ENCODE data around the gene AGK.
"Not testable (repeated sequence)": the region's sequence is repeated elsewhere in the genome, so short reads cannot be mapped to it uniquely, and the experiment has no call there.

AGK gene

DNA sequence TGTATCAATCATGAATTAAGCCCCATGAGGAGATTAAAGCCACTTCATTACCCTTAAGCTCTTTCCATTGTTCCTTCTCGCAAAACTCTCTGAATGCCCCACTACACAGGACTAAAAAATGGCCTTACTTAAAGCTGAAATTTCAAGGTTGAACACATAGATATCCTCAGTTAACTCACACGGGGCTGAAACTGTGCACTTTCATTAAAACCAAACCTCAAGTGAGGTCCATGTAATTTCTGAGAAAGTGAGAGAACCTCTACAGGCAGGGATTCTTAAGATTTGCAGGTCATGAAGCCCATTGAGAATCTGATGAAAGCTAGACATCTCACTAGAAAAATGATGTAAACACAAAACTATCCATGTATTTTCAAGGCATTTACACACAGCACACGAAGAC lies 134.9 kb downstream of the AGK start:
- no peak for DNase-seq

DNA sequence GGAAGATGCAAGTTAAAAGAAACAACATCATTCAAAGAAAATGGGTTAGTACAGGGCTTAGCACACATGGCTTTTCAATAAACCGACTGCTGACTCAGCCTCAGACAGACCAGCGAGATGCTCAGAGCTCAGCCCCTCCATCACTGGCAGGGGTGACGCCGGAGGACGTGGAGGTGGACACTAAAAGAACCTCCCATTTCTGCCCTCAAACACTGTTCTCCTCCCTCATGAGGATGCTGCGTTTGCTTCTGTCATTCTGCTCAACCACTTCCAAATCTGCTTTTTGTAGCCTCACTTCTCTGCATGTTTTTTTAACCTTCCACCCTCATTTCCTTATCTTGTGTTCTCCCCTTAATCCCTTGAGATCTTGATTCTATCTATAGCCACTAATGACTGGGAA lies 135.5 kb downstream of the AGK start:
- DNase-seq, result no peak

DNA sequence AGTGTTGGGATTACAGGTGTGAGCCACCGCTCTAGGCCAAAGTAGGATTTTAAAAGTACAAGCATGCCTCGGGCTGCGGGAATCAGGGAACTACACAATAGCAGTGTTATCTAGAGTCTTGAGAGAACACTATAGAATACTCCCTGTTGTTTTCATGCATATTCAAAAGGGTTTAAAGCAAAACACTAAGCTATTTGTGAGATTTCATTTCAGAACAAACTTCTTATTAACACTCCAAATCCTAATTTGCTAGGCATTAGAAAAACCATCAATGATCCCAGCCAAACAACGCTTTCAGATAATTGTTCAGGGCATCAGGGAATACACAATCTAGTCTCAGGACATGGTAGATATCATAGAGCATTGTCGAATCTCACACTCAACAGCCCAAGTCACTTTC lies 136.8 kb downstream of the AGK start:
- DNase-seq, result no peak

DNA sequence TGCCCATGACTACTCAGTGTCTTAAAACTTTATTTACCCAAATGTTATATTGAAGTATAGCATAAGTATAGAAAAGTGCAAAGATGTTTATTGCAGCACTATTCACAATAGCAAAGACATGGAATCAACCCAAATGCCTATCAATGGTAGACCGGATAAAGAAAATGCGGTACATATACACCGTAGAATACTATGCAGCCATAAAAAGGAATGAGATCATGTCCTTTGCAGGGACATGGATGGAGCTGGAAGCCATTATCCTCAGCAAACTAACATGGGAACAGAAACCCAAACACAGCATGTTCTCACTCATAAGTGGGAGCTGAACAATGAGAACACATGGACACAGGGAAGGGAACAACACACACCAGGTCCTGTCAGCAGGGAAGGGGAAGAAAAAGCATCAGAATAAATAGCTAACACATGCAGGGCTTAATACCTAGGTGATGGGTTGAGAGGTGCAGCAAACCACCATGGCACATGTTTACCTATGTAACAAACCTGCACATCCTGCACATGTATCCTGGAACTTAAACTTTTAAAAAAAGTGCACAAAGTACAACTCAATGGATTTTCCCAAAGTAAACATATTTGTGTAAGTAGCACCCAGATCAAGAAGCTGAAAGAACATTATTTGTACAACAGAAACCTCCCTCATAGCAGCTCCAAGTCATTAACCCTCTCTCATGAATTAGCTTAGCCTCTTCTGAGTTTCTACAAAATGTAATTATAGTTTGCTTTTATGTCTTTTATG lies 138.0 kb downstream of the AGK start:
- DNase-seq, result not testable (repeated sequence)

DNA sequence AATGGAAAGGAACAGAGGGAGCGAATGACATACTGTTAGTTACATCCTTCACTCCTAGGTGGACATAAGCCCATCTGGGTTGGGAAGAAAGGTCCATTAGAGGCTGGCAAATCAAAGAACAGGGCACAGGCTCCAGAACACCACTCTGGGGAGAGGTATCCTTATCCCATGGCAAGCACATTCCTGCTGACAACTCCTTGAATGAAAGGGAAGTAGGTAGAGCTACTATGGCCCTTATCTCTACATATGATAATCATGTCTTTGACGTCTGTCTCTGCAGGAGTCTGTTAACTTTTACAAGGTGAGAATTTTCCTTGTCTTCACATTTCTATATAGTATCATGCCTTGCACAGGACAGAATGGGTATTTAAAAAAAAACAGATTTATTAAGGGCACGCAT lies 140.3 kb downstream of the AGK start:
- no peak for DNase-seq

DNA sequence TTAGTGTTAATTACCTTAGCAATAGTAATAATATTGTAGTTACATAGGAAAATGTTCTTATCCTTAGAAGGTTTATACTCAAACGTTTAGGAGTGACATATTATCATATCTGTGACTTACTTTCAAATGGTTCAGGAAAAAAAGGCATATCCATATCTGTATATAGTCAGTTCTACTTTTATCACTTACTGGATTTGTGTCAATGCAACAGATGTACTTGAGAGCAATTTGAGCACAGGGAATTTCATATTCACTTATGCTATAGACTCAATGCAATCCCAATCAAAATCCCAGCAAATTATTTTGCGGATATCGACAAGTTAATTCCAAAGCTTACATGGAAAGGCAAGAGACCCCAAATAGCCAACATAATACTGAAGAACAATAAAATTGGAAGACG lies 140.8 kb downstream of the AGK start:
- DNase-seq, result no peak

DNA sequence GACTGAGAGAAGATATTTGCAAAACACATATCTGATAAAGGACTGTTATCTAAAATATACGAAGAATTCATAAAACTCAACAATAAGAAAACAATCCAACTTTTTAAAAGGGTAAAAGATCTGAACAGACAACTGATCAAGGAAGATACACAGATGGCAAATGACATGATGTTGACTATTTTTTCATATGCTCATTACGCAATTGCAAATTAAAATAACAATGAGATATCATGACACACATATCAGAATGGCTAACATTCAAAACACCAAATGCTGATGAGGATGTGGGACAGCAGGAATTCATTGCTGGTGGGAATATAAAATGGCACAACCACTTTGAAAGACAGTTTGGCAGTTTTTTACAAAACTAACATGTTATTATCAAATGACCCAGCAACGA lies 141.9 kb downstream of the AGK start:
- no peak for DNase-seq

DNA sequence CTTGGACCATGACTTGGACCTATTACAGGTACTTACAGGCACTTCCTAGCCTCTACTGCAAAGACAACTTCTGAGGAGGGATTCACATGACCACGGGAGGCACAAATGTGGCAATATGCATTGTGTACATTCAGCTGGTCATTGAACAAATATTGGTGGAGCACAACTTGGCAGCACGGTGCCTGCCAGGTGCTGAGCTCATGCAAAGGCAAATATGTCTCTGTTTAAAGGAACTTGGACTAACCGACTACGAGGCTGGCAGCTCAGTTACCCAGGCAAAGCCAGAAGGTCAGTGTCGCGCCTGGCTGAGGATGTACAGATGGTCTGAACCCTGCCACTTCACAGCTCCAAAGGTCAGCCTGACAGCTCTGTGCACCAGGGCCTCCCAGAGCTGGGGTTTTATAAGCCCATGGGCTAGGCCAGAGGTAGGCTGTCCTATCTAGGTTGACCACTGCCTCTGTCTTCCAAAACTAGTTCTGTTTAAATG lies 144.6 kb downstream of the AGK start:
- no peak for DNase-seq

DNA sequence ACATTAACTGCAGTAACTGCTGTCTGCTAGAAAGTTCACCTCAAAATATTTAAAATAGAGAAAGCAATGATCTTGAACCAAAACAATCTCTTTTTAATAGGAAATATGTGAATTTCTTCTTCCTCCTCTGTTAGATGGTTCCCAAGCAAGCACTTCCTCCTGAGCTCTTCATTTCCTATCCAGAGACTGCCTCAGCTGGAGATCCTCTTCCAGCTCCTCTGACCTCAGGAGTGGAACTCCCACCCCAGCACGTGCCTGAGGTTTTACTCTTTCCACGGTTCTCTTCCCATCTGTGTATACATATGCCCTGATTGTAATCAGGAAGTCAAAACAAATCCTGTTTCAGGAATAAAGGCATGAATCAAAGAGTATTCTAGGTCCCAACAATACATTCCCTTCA lies 145.1 kb downstream of the AGK start:
- no peak for DNase-seq

DNA sequence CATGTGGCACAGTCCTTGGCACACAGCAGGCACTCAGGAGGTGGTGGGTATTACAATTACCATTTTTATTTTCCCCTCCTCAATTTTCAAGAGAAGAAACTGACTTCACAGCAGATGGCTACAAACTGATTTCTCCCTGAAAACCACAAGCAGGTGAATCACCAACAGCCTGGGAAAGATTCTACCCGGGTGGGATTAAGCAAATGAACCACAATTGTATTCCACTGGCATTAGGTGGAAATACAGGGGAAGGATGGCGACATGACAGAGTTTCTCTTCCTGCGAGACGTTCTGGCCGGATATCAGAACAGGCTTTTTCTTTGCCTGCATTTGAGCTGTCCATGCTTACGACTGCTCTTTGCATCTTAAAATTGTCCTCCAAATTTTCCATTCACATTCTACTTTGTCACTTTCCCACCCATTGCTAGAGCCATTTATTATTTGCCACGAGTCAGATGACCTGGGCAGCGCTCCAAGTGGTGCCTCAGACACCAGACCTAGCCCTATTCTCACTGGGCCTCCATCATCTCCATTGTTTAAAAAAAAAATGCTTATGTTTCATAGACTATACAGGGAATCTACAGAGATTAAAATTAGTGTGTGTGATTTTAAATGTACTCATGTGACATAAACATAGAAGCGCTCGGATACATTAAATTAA lies 146.1 kb downstream of the AGK start:
- no peak for DNase-seq

DNA sequence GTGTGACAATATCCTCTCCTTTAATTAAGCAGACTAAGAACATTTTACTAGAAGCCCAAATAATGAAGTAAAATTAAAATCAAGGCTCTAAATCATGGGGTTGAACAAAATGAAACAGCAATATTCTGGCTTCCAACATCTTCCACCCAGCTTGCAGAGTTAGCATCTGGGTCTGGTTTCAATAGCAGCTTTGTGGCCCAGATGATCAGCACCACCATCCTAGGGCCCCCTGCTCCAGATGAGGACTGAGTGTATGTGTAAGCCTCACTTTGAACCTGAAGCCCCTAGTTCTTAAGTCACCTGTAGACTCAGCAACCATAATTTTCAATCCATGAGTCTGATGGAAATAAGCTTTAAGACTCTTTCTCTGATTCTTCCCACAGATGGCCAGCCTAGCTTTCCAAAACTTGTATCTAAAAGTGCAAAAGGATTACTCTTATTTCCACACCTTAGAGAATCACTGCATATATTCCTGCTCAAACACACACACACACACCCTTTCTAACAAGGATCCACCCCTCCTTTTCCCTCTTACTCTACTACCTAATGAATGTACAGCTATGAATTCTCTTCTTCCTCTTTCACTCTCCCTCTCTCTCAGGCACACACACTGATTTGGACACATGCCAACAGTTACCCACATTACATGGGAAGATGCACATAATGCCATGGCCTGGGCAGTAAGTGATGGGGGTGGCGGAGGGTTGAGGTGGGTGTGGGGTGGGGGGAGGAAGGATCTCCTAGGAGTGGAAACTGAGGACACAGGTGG lies 147.2 kb downstream of the AGK start:
- no peak for DNase-seq

DNA sequence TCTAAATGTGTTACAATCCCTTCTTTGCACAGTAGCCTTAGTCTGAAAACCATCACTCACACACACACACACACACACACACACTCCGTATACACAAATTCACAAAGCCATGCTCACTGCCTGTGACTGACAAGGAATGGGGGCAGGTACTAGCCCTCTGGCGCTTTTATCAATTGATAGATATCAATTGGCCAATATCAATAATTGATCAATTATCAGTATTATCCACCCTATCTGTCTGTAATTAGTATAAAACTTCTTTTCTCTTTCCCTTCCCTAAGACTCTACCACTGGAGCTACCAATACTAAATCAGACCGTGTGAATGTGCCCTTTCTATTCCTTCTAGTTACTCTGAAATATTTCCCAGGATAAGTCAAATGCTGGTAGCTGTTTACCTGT lies 148.7 kb downstream of the AGK start:
- DNase-seq, result no peak

DNA sequence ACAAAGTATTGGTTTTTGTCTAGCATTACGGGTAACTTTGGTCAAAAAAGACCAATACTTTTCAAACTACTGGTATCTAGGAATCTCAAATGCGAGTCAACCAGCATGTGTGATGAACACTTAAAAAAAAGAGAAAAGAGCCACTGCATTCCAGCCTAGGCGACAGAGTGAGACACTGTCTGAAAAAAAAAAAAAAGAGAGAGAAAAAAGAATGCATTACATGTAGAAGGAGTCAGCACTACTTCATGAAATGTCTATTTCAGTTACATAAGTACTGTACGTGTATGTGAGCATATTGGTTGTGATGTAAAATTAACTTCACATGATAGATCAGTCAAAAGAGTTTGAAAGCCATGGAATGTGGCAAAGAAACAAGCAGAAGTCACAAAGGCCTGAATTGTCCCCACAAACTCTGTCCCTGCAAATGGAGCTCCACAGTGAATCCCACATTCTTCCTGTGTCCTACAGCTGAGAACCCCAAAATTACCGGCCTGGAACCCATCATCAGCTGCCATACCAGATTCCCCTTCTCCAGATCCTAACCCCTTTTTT lies 149.2 kb downstream of the AGK start:
- DNase-seq, result no peak

DNA sequence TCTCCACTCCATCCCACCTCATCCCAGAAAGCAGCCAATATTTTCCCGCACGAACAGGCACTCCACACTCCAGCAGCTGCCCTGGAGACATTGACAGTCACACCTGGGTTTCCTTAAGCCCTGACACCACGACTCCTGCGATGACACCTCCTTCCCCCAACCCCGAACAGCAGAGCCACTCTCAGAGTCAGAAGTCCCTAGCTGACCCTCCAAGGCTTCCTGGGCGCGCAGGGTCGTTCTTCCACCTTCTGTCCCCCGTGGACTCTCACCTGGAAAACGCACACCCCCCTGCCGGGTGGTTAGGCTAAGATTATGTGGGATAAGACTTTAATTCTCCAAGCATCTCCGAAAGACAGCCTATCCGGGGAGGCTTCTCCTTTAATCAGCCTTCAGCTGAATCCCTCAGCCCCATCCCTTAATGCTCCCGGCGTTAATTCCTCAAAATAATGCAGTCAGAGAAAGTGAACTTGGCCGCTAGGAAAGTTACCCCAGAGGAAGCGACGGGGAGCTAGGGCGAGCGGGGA lies 149.7 kb downstream of the AGK start:
- DNase-seq, result no peak

DNA sequence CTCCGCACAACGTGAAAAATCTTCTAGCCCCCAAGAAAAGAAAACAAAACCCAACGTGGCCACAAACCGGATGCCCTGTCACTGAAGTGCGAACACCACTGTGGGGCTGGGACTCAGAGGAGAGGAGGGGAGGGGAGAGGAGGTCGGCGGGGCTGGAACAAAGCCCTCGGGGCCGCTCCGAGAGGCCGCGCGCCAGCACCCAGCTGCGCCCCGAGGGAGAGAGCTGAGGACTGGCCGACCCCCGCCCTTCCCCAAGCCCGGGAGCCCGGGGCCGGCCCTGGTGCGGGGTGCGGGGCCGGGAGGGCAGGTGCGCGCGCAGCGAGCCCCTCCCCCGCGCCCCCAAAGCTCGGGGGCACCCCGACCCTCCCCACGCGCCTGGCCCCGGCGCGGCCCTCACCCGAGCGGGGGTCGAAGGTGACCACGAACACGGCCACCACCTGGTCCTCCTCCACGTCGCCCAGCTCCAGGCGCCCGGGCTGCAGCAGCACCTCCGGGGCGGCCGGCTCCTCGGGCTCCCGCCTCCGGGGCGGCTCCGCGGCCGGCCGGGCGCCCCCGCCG lies 150.4 kb downstream of the AGK start:
- no peak for DNase-seq

DNA sequence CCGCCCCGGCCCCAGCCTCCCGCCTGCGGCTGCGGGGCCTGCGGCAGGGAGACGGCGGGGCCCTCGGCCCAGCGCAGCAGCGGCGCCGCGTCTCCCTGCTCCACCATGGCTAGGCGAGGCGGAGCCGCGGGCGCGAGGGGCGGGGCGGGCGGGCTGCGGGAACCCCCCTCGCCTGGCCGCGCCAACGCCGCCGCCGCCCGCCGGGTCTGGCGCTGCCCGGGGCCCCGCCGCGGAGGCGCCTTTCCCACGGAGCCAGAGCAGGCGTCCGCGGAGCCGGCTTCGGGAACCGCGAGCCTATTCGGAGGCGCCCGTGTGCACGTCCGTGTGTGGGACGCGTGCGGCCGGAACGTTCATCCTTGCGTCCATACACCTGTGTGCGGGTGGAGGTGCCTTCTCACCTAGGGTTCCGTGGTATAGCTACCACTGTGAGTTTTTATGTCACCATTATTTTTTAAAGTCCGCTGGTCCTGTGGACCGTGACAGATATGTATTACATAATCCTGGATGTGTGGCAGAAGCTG lies 150.9 kb downstream of the AGK start, which contains the start of gene DENND11:
Gene DENND11, minus strand, starts transcription at position 120 of the 521 bp plus-strand sequence. Its CDS starts 13 bp downstream, at position 107.
- no peak for DNase-seq

DNA sequence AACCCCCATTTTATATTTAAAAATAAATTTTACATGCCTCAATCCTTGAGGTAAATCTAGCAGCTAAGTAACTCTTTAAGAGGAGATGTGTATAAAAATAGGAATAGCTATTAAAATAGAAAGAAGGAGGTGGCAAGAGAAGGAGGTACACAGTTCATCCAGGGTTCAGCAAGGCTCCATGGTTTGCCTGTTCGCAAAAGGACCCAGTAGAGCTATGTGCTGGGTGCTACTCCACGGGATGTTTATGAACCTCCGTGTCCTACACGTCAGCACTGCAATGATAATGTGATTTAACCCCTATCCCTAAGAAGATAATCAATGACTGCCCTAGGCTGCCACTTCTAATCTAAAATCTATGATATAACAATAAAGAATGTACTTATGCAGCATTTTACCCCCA lies 151.7 kb downstream of the AGK start:
- no peak for DNase-seq

DNA sequence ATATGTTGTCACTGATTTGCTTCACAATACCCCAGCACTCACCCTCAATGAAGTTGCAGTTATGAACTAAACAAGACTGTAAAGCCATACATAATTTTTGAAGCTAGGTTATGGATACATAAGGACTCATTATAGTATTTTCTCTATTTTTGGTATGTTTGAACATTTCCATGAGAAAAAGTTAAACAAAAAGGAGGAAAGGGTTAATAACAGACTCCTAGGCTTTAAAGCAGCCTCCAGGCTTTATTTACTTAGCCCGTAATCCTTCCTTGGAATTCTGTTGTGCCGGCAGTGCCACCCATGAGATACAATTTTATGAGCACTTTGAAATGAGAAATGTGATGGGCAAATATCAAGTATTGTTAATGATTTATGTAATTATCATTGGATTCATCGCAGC lies 152.9 kb downstream of the AGK start:
- no peak for DNase-seq

DNA sequence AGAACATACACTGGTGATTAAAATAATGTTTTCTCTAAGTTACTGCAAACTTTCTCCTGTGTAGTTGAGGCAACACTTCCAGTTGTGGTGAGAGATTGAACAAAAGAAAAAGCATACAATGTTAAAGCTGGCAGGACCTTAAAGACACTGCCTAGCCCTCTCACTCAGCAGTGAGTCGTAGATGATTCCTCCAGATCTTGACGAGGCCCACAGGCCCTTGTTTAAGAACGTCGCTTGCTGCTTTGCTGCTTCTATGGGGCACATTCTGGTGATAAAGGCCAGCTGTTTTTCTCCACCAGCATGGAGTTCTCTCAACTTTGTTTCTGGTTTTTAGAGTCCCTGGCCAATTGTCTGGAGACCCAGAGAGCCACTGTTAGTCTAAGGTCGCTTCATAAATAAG lies 153.5 kb downstream of the AGK start:
- DNase-seq, result no peak

All from NCI-H1694 treated with DMSO at 0.1 percent for 48 hours (cell line).